Mucosa of rectum (tissue), 2 donors: ENCODE measurements around the gene SH3BGRL.

ENCODE experiments used
- H3K27ac ChIP-seq, 2 donors: one replicate each; pipeline ENCODE4 v1.7.0; 2013; ENCODE audit warnings: inconsistent platforms in 2 of 2, low read depth in 2 of 2, low read length in 2 of 2
- H3K27me3 ChIP-seq, 2 donors: one replicate each; pipeline ENCODE4 v1.7.0; 2013; ENCODE audit warnings: low read length in 2 of 2; ENCODE audit not compliant: control insufficient read depth in 2 of 2, insufficient read depth in 2 of 2
- H3K36me3 ChIP-seq, 2 donors: one replicate each; pipeline ENCODE4 v1.7.0; 2013; ENCODE audit warnings: low read length in 2 of 2; ENCODE audit not compliant: control insufficient read depth in 2 of 2, insufficient read depth in 2 of 2
- H3K4me1 ChIP-seq, 2 donors: one replicate each; pipeline ENCODE4 v1.7.0; 2013; ENCODE audit warnings: low read length in 2 of 2, mild to moderate bottlenecking in 1 of 2; ENCODE audit not compliant: control insufficient read depth in 2 of 2, insufficient read depth in 2 of 2
- H3K4me3 ChIP-seq, 2 donors: one replicate each; pipeline ENCODE4 v1.7.0; 2013; ENCODE audit warnings: low read length in 2 of 2
- H3K9ac ChIP-seq, 2 donors: one replicate each; pipeline ENCODE4 v1.7.0; 2013; ENCODE audit warnings: low read length in 2 of 2, low read depth in 1 of 2, mild to moderate bottlenecking in 1 of 2
- H3K9me3 ChIP-seq, 2 donors: one replicate each; pipeline ENCODE4 v1.7.0; 2013; ENCODE audit warnings: low read length in 2 of 2; ENCODE audit not compliant: control insufficient read depth in 2 of 2
- donor health status: healthy.
- donor health status: Normal muscosa, but diverticular disease.

The SH3BGRL gene

DNA sequence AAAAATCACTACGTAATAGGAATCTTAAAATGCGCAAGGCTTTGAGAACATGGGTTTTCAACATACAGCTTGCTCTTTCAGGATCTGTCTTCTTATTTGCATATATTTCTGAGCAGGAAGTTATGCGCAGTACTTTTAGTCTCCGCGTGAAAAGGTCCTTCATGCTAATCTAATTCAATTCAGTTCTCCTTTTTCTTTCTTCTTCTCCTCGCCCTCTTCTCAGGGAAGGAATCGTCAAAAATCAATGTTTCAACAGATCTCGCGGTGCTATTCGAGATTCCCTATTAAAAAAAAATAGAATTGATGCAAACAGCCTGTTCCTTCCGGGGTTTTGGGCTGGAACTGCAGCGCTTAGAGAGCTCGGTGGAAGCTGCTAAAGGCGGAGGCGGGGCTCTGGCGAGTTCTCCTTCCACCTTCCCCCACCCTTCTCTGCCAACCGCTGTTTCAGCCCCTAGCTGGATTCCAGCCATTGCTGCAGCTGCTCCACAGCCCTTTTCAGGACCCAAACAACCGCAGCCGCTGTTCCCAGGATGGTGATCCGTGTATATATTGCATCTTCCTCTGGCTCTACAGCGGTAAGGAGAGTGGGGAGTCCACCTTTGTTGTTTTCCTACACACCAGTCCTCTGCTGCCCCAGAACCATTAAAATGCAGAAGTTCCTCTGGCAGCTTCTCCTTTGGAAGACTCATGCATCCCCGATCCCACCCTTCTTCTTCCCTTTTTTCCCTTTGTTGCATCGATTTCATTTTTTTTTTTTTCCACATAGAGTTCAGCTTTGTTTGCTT, at the start of gene SH3BGRL, which contains the start of gene HMGN5:
TSS of gene SH3BGRL (plus strand) at position 432 of the 785 bp plus-strand sequence. CDS start at position 531, 99 bp downstream.
TSS of gene HMGN5 (minus strand) at position 243 of the 785 bp plus-strand sequence. CDS start 80,364 bp downstream, outside the sequence.
- Histone ChIP-seq H3K4me3 (peak within 1 kb of the TSS; percentile 83 to 94), H3K9ac (peak within 1 kb of the TSS; percentile 68 to 74), H3K27ac (peak within 1 kb of the TSS; percentile 78 to 83), H3K36me3 (no peaks in the 10 kb centered on the region), H3K9me3 (no peaks in the 10 kb centered on the region), H3K27me3 (no peaks in the 10 kb centered on the region), H3K4me1 (peaks cover 0 to 3% of the 10 kb centered on the region in 2 donors)

DNA sequence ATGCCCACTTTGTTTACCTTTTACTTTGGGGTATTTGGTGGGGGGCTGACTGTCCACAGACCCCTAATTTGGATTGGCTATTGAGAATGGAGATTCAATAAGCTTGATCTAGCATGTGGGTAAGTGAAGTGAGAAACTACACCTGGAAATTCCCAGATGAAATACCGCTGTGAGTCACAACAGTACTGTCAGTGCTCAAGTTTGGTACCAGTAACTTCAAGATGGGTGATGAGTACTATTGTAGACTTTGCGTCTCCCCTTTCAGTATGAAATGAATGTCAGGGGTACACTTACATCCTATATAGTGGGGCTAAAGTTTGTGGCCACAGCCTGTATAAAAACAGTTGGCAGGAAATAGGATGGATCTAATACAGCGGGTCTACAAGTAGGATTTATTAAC, 33.5 kb upstream of the SH3BGRL start:
- no peak overlapping the region for H3K9ac ChIP-seq
- no peaks in the 10 kb centered on the region for H3K9me3 ChIP-seq
- no peaks in the 10 kb centered on the region for H3K36me3 ChIP-seq
- H3K27me3 ChIP-seq: no peaks in the 10 kb centered on the region
- no peak overlapping the region for H3K27ac ChIP-seq
- H3K4me3 ChIP-seq: no peak overlapping the region
- no peaks in the 10 kb centered on the region for H3K4me1 ChIP-seq

DNA sequence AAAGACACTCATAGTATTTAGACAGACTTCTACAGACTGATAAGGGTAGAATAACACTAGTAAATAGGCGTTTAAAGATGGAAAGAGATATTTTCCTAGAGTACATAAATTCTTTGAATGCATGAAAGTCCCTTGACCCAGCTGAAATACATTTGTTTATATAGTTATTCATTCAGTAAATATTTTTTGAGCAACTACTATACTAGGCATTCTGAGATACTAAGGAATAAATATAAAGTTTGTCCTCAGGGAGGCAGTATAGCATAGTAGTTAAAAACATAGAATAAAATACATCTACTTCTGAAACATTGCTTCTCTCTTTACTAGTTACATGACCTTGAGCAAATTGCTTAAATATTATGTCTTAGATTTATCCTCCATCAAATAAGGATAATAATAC, 27.6 kb upstream of the SH3BGRL start:
- Histone ChIP-seq H3K4me3 (no peak overlapping the region), H3K9me3 (no peaks in the 10 kb centered on the region)

DNA sequence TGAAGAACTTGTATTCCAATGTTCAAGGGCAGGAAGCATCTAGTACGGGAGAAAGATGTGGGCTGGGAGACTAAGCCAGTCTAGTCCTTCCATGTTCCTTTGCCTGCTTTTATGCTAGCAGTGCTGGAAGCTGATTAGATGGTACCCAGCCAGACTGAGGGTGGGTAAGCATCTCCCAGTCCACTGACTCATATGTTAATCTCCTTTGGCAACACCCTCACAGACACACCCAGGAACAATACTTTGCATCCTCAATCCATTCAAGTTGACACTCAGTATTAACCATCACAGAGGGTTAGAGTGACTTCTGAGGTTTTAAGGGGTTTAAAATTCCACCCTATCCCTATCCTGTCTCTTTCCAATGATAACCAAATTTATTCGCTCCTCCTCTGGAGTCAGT, 6.6 kb upstream of the SH3BGRL start:
- Histone ChIP-seq H3K4me1 (no peaks in the 10 kb centered on the region), H3K36me3 (no peaks in the 10 kb centered on the region), H3K9me3 (no peaks in the 10 kb centered on the region), H3K27ac (no peak overlapping the region), H3K4me3 (no peak overlapping the region), H3K27me3 (no peaks in the 10 kb centered on the region), H3K9ac (no peak overlapping the region)

More for the DNA sequence above, 27.6 kb upstream of the SH3BGRL start:
- Histone ChIP-seq H3K27me3 (no peaks in the 10 kb centered on the region), H3K4me1 (no peaks in the 10 kb centered on the region), H3K9ac (no peak overlapping the region), H3K36me3 (no peaks in the 10 kb centered on the region), H3K27ac (no peak overlapping the region)

DNA sequence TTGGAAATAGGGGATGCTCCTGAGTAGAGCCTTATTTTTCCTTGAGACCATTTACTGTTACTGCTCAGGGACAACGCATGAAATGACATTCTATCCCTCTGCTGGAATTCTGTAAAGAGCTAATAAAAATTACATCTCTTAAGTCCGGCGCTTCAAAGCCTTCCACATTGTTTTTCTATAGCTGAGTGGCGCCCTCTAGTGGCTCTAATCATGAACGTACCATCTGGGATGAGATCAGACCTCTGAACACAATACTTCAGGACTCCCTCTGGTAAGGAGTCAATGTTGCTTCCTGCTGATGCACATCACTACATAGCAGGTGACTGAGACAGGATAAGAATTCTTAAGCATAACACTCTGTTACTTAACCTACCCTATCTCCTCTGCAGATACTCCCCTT, 6.2 kb upstream of the SH3BGRL start:
- no peak overlapping the region for H3K4me3 ChIP-seq
- H3K9me3 ChIP-seq: no peaks in the 10 kb centered on the region
- no peak overlapping the region for H3K27ac ChIP-seq
- no peaks in the 10 kb centered on the region for H3K36me3 ChIP-seq
- no peak overlapping the region for H3K9ac ChIP-seq
- H3K4me1 ChIP-seq: no peaks in the 10 kb centered on the region
- no peaks in the 10 kb centered on the region for H3K27me3 ChIP-seq

DNA sequence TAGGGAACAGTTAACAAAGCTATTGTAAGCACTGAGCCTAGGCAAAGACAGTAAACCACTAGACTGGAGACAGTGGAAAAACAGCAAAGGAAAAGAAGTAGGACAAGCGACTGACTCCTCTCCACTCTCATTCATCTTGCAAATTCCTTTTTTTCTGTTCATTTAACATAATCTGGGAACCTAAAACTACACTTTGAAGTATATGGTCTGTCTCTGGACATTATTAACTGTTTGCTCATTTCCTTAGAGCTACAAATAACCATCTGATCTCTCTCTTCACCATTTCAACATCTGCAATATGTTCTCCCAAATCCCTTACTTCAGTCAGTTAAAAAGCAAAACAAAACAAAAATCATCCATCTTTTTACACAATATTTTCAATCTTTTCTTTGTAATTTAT, 831 bp upstream of the SH3BGRL start:
- Histone ChIP-seq H3K9ac (peak overlapping the region; percentile 68 to 74), H3K27ac (peak overlapping the region; percentile 78 to 83), H3K9me3 (no peaks in the 10 kb centered on the region), H3K27me3 (no peaks in the 10 kb centered on the region), H3K36me3 (no peaks in the 10 kb centered on the region), H3K4me3 (peak overlapping the region; percentile 83 to 94), H3K4me1 (peaks cover 0 to 3% of the 10 kb centered on the region in 2 donors)

DNA sequence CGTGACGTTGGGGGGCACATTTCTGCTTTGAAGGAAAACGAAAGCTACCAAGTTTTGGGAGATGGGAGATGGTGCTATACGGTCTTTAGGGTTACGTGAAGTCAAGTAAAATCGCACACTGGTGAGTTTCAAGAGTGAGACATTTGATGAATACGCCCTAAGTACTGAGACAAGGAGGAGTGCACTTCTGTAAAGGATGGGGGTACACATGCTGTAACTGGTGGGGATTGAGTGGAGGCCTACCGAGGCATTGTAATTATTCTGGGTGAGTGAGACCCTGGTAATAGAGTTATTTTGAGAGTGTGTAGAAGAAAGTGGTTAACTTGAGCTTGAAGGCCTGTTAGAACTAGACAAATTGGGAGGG, 536 bp downstream of the SH3BGRL start:
- Histone ChIP-seq H3K4me3 (peak overlapping the region; percentile 83 to 94), H3K27me3 (no peaks in the 10 kb centered on the region), H3K9ac (peak overlapping the region; percentile 68 to 74), H3K4me1 (peaks cover 0 to 3% of the 10 kb centered on the region in 2 donors), H3K9me3 (no peaks in the 10 kb centered on the region), H3K27ac (peak overlapping the region; percentile 78 to 83), H3K36me3 (no peaks in the 10 kb centered on the region)

DNA sequence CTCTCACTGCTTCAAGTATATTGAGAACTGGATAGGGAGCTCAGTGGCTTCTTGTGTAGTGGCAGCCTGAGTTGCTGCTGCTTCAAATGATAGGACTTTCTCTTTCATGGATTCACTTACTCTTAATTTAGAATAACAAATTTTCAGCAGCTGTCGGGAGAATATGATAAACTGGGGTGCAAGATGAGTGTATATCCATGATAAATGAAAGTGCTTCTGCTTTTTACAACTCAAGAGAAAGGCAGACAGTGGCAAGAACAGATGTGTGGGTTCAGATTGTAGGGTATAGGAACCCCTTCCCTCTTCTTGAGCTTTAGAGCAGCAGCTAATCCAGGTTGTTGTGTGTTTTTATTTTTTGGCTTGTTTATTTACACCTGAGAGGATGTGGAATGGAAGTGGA, 1.0 kb downstream of the SH3BGRL start:
- H3K27me3 ChIP-seq: no peaks in the 10 kb centered on the region
- peaks cover 0 to 3% of the 10 kb centered on the region in 2 donors for H3K4me1 ChIP-seq
- no peaks in the 10 kb centered on the region for H3K36me3 ChIP-seq
- peak overlapping the region; percentile 83 to 94 for H3K4me3 ChIP-seq
- no peaks in the 10 kb centered on the region for H3K9me3 ChIP-seq
- peak overlapping the region; percentile 11 to 83 for H3K27ac ChIP-seq
- peak overlapping the region in 1 of 2 donors; percentile 74 for H3K9ac ChIP-seq

DNA sequence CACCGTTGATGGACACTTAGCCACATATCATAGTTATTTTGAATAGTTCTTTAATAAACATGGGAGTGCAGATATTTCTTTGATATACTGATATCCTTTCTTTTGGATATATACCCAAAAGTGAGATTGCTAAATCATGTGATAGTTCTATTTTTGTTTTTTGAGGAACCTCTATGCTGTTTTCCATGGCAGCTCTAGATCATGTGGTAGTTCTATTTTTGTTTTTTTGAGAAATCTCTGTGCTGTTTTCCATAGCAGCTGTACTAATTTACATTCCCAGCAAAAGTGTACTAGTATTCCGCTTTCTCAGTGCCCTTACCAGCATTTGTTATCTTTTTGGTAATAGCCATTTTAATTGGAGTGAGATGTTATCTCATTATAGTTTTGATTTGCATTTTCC, 3.6 kb downstream of the SH3BGRL start:
- H3K27me3 ChIP-seq: no peaks in the 10 kb centered on the region
- peaks cover 0 to 3% of the 10 kb centered on the region in 2 donors for H3K4me1 ChIP-seq
- no peaks in the 10 kb centered on the region for H3K36me3 ChIP-seq
- no peaks in the 10 kb centered on the region for H3K9me3 ChIP-seq
- no peak overlapping the region for H3K9ac ChIP-seq
- H3K27ac ChIP-seq: no peak overlapping the region
- H3K4me3 ChIP-seq: no peak overlapping the region

DNA sequence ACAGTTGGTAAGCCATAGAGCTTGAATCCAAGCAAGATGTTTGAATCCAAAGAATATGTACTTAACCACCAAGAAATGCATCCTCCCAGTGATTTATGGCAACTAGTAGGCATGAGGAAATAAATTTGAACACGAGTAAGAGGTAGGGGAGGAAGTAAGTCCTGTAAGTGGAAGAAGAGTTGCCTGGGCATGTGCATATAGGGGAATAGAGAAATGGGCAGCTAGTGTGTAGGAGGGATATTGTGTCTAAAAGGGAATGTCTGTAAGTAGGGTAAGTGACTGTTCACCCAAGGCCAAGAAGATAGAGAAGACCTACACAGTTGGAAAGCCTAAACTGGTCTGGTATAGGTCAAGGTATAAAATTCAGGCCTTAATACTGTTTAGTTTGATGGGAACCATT, 4.6 kb downstream of the SH3BGRL start:
- H3K36me3 ChIP-seq: no peaks in the 10 kb centered on the region
- no peak overlapping the region for H3K9ac ChIP-seq
- H3K4me1 ChIP-seq: no peaks in the 10 kb centered on the region
- no peak overlapping the region for H3K4me3 ChIP-seq
- H3K27ac ChIP-seq: no peak overlapping the region
- no peaks in the 10 kb centered on the region for H3K27me3 ChIP-seq
- H3K9me3 ChIP-seq: no peaks in the 10 kb centered on the region
